SU-DHL-6 (cell line): ENCODE measurements around the gene TAX1BP3.

Source experiments
- H2AFZ ChIP-seq: fragments of 200-600 bp; sonication (generic); 2 replicates; pipeline ENCODE4 v1.6.1; 2014; ENCODE audit warnings: low read depth, mild to moderate bottlenecking, moderate library complexity, mixed read lengths, antibody characterized with exemption, low read length; ENCODE audit not compliant: severe bottlenecking
- H3F3A ChIP-seq: fragments of 200-600 bp; shearing (Covaris generic); 2 replicates; pipeline ENCODE4 v1.6.0; 2016; ENCODE audit warnings: antibody characterized with exemption, mild to moderate bottlenecking; ENCODE audit not compliant: insufficient read depth
- H3K27ac ChIP-seq: fragments of 200-600 bp; sonication (generic); 2 replicates; pipeline ENCODE4 v1.5.1; 2016; ENCODE audit warnings: low read depth, mild to moderate bottlenecking, low read length, moderate library complexity, mixed read lengths
- H3K27me3 ChIP-seq: fragments of 200-600 bp; sonication (generic), shearing (Covaris generic); 2 replicates; pipeline ENCODE4 v1.6.0; 2014; ENCODE audit warnings: mild to moderate bottlenecking, low read length
- H3K36me3 ChIP-seq: fragments of 200-600 bp; sonication (generic); 2 replicates; pipeline ENCODE4 v1.6.1; 2014; ENCODE audit warnings: mild to moderate bottlenecking, low read length, mixed read lengths
- H3K4me2 ChIP-seq: fragments of 300-600, 200-600 bp; shearing (Covaris generic), sonication (generic); 2 replicates; pipeline ENCODE4 v1.6.0; 2014; ENCODE audit warnings: low read length, low read depth, mild to moderate bottlenecking; ENCODE audit not compliant: poor library complexity, severe bottlenecking
- H3K4me3 ChIP-seq: fragments of 200-600 bp; sonication (generic); 2 replicates; pipeline ENCODE4 v1.5.1; 2014; ENCODE audit warnings: antibody characterized with exemption, low read length, mild to moderate bottlenecking, mixed read lengths; ENCODE audit not compliant: insufficient read depth, poor library complexity, severe bottlenecking
- H3K79me2 ChIP-seq: fragments of 200-600 bp; sonication (generic); 2 replicates; pipeline ENCODE4 v1.6.1; 2014; ENCODE audit warnings: mild to moderate bottlenecking, low read length, moderate library complexity; ENCODE audit not compliant: insufficient read depth
- H3K9ac ChIP-seq: fragments of 200-600 bp; sonication (generic); 2 replicates; pipeline ENCODE4 v1.7.0; 2014; ENCODE audit warnings: mild to moderate bottlenecking, low read length
- H3K9me2 ChIP-seq: fragments of 200-600 bp; sonication (generic); replicated peaks from 2 replicates; pipeline ENCODE4 v1.6.1; 2014; ENCODE audit warnings: low read length; ENCODE audit not compliant: insufficient read depth
- H3K9me3 ChIP-seq: fragments of 200-600 bp; sonication (generic); 2 replicates; pipeline ENCODE4 v1.6.1; 2014; ENCODE audit warnings: low read length, mixed read lengths; ENCODE audit not compliant: insufficient read depth
- H4K20me1 ChIP-seq: fragments of 200-600 bp; sonication (generic); 2 replicates; pipeline ENCODE4 v1.6.1; 2014; ENCODE audit warnings: low read depth, mild to moderate bottlenecking, antibody characterized with exemption, low read length, moderate library complexity, mixed read lengths
- CTCF ChIP-seq: fragments of 200-600 bp; sonication (generic); IDR thresholded peaks from one replicate; pipeline ENCODE4 v1.5.1; 2017; ENCODE audit warnings: antibody characterized with exemption, mild to moderate bottlenecking, low read length, moderate library complexity; ENCODE audit not compliant: insufficient read depth, poor library complexity, severe bottlenecking
- EZH2phosphoT487 ChIP-seq: fragments of 200-600 bp; sonication (generic), shearing (Covaris generic); conservative IDR thresholded peaks from 2 replicates; pipeline ENCODE4 v1.6.1; 2018; ENCODE audit warnings: mild to moderate bottlenecking, antibody characterized with exemption, low read length, moderate library complexity, mixed read lengths

The TAX1BP3 gene

GRCh38 chr17:3655766-3656165, 12.6 kb downstream of the TAX1BP3 start:
- no peaks in the 10 kb centered on the region for H3K36me3 ChIP-seq
- H3K27ac ChIP-seq = no peak overlapping the region
- no peaks in the 10 kb centered on the region for H3K9me2 ChIP-seq
- no peak overlapping the region for H3K4me3 ChIP-seq
- no peaks in the 10 kb centered on the region for H3K27me3 ChIP-seq
- H3K9ac ChIP-seq = no peak overlapping the region
- no peaks in the 10 kb centered on the region for H3K79me2 ChIP-seq
- TF ChIP-seq CTCF (no peak), EZH2phosphoT487 (no peak)
- no peak overlapping the region for H2AFZ ChIP-seq
- no peaks in the 10 kb centered on the region for H3F3A ChIP-seq
- H3K9me3 ChIP-seq = no peaks in the 10 kb centered on the region
- no peaks in the 10 kb centered on the region for H4K20me1 ChIP-seq
- H3K4me2 ChIP-seq = no peak overlapping the region

GRCh38 chr17:3647769-3648555, 20.4 kb downstream of the TAX1BP3 start:
- Histone ChIP-seq H3K27ac (no peak overlapping the region), H3K27me3 (no peaks in the 10 kb centered on the region), H3K36me3 (no peaks in the 10 kb centered on the region), H3K9me2 (no peaks in the 10 kb centered on the region), H2AFZ (no peak overlapping the region), H3K9ac (no peak overlapping the region), H3F3A (no peaks in the 10 kb centered on the region), H3K4me2 (no peak overlapping the region), H3K9me3 (no peaks in the 10 kb centered on the region), H3K79me2 (no peaks in the 10 kb centered on the region), H4K20me1 (no peaks in the 10 kb centered on the region), H3K4me3 (no peak overlapping the region)
- TF ChIP-seq EZH2phosphoT487 = no peak
- TF ChIP-seq CTCF = peak; percentile 9

- Histone ChIP-seq H3K4me2 (no peak overlapping the region), H4K20me1 (no peaks in the 10 kb centered on the region), H3K4me3 (no peak overlapping the region), H3K9me2 (no peaks in the 10 kb centered on the region), H2AFZ (no peak overlapping the region), H3F3A (no peaks in the 10 kb centered on the region), H3K27me3 (no peaks in the 10 kb centered on the region), H3K27ac (no peak overlapping the region), H3K9me3 (no peaks in the 10 kb centered on the region), H3K9ac (no peak overlapping the region), H3K79me2 (no peaks in the 10 kb centered on the region), H3K36me3 (no peaks in the 10 kb centered on the region)
- no peak for TF ChIP-seq CTCF
- TF ChIP-seq EZH2phosphoT487 = no peak
Measured at GRCh38 chr17:3647251-3647650, 21.1 kb downstream of the TAX1BP3 start.
